ENCODE measurements around the gene GPR108.

GRCh38 chr19:6743066-6743465, 5.7 kb upstream of the GPR108 start:
- TF ChIP-seq RBAK (tag by site-specific recombination; IDR thresholded peaks at IDR 0.05): no peak
- no peak for TF ChIP-seq ZNF660 (tag by site-specific recombination; IDR thresholded peaks at IDR 0.05)
- TF ChIP-seq CTCF (tag by site-specific recombination; IDR thresholded peaks at IDR 0.05): no peak
- no peak for TF ChIP-seq ZFHX2 (tag by site-specific recombination; conservative IDR thresholded peaks at IDR 0.05)
- no peak for TF ChIP-seq YY1 (tag by site-specific recombination; IDR thresholded peaks at IDR 0.05)
- no peak for TF ChIP-seq AEBP2 (tag by site-specific recombination; IDR thresholded peaks at IDR 0.05; ENCODE audit: borderline replicate concordance)
- no peak for TF ChIP-seq ZNF302 (tag by site-specific recombination; IDR thresholded peaks at IDR 0.05; ENCODE audit: low read depth)
- TF ChIP-seq TRIM28 (IDR thresholded peaks at IDR 0.05; ENCODE audit: borderline replicate concordance, low read length): no peak
- no peak for TF ChIP-seq ATF2 (tag by site-specific recombination; IDR thresholded peaks at IDR 0.05; ENCODE audit: low read depth)
- no peak for TF ChIP-seq ZNF391 (tag by site-specific recombination; IDR thresholded peaks at IDR 0.05; ENCODE audit: borderline replicate concordance, low read depth)
- no peak for TF ChIP-seq BCL11A (tag by site-specific recombination; IDR thresholded peaks at IDR 0.05; ENCODE audit: low read depth)

Measured in HEK293 (cell line).